Measurements from ENCODE around the gene NT5DC3. TPM values are rescaled to one million over a fixed set of nuclear protein-coding genes. Genes with fewer than 3 reads are reported as not detected.

NT5DC3 gene
- total and polyA plus RNA-seq, 2 donors (not counting 3 experiments of a cell fraction or from before 2014, with no cell fraction given) = 1.5 to 6.7 TPM

DNA sequence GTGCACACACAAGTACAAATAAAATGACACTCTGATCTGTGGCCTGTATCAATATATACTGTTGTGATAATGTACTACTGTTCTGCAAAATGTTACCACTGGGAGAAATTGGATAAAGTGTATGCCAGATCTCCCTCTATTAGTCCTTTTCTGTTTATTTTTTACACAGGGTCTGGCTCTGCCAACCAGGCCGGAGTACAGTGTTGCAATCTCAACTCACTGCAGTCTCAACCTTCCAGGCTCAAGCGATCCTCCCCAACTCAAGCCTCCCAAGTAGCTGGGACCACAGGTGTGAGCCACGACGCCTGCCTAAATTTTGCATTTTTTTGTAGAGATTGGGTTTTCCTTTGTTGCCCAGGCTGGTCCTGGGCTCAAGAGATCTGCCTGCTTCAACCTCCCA, 1.9 kb downstream of the NT5DC3 start:
- H3K9ac ChIP-seq (replicated peaks; ENCODE audit: extremely low read depth, insufficient read depth, low read length) = no peak overlapping the region

More for the DNA sequence above, 1.9 kb downstream of the NT5DC3 start:
- ChIA-PET CTCF (no interaction called here), POLR2A (no interaction called here)
- peaks cover 11% of the 10 kb centered on the region for H3K4me1 ChIP-seq (ENCODE audit: control insufficient read depth, extremely low read depth, insufficient read depth, low read length)
- H2AFZ ChIP-seq (ENCODE audit: low read depth, low read length) = no peak overlapping the region
- intact Hi-C loops (cut with micrococcal nuclease) (no loop called here), dilution Hi-C loops (cut with MboI; ENCODE audit: extremely low pct_ligation_motif_present, low sequenced_read_pairs) (no loop called here)
- no peaks in the 10 kb centered on the region for H3K9me3 ChIP-seq (replicated peaks; ENCODE audit: control insufficient read depth, insufficient read depth, low read length)
- TF ChIP-seq GATA2 (IDR thresholded peaks at IDR 0.05; ENCODE audit: insufficient read depth, insufficient read length, low read depth, low read length) (no peak), POLR2A (IDR thresholded peaks at IDR 0.05; ENCODE audit: low read depth, low read length) (no peak), EZH2 (IDR thresholded peaks at IDR 0.05; ENCODE audit: borderline replicate concordance, low read depth, low read length, severe bottlenecking) (no peak), POLR2AphosphoS5 (IDR thresholded peaks at IDR 0.05; ENCODE audit: insufficient read depth, low read depth, low read length) (no peak), JUN (IDR thresholded peaks at IDR 0.05; ENCODE audit: borderline replicate concordance, insufficient read depth, insufficient read length, low read depth) (no peak), FOS (IDR thresholded peaks at IDR 0.05; ENCODE audit: borderline replicate concordance, insufficient read depth, low read length) (no peak), MYC (IDR thresholded peaks at IDR 0.05; ENCODE audit: low read depth, low read length) (no peak)
- TF ChIP-seq, protein P1, sequence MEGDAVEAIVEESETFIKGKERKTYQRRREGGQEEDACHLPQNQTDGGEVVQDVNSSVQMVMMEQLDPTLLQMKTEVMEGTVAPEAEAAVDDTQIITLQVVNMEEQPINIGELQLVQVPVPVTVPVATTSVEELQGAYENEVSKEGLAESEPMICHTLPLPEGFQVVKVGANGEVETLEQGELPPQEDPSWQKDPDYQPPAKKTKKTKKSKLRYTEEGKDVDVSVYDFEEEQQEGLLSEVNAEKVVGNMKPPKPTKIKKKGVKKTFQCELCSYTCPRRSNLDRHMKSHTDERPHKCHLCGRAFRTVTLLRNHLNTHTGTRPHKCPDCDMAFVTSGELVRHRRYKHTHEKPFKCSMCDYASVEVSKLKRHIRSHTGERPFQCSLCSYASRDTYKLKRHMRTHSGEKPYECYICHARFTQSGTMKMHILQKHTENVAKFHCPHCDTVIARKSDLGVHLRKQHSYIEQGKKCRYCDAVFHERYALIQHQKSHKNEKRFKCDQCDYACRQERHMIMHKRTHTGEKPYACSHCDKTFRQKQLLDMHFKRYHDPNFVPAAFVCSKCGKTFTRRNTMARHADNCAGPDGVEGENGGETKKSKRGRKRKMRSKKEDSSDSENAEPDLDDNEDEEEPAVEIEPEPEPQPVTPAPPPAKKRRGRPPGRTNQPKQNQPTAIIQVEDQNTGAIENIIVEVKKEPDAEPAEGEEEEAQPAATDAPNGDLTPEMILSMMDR (IDR thresholded peaks at IDR 0.05; ENCODE audit: extremely low read depth in 1 of 2, insufficient read depth in 1 of 2, low read depth in 1 of 2, low read length in 2 of 2) = no peak
- TF ChIP-seq, protein P2, sequence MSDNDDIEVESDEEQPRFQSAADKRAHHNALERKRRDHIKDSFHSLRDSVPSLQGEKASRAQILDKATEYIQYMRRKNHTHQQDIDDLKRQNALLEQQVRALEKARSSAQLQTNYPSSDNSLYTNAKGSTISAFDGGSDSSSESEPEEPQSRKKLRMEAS (IDR thresholded peaks at IDR 0.05; ENCODE audit: insufficient read depth, insufficient read length) = no peak
- FAIRE-seq (no peak), DNase-seq (ENCODE audit: low read depth, low spot score) (no peak)
- no peaks in the 10 kb centered on the region for H3K36me3 ChIP-seq (ENCODE audit: control insufficient read depth in 2 of 2, extremely low read depth in 1 of 2, insufficient read depth in 2 of 2, low read length in 2 of 2)
- no peaks in the 10 kb centered on the region for H4K20me1 ChIP-seq (replicated peaks; ENCODE audit: control insufficient read depth, extremely low read depth, insufficient read depth, low read length)
- H3K79me2 ChIP-seq (ENCODE audit: control insufficient read depth, insufficient read depth, low read length) = peaks cover 9% of the 10 kb centered on the region
- H3K4me3 ChIP-seq (replicated peaks in 1 of 3; ENCODE audit: insufficient read depth in 1 of 3, low read depth in 1 of 3, low read length in 3 of 3) = no peak overlapping the region
- no peaks in the 10 kb centered on the region for H3K27me3 ChIP-seq (ENCODE audit: control insufficient read depth in 2 of 2, insufficient read depth in 2 of 2, low read length in 2 of 2)
- no peak overlapping the region for H3K27ac ChIP-seq (ENCODE audit: insufficient read depth, low read depth, low read length)
- H3K9me1 ChIP-seq (replicated peaks; ENCODE audit: control insufficient read depth, extremely low read depth, insufficient read depth, low read length) = no peaks in the 10 kb centered on the region
- no peak overlapping the region for H3K4me2 ChIP-seq (ENCODE audit: insufficient read depth, low read length)
- BruUV-seq (replicated peaks) = no TSS peak

Data from endothelial cell of umbilical vein (primary cell).